HS-5 (cell line): ENCODE data around the gene FOLH1.
"Not testable (repeated sequence)": the region's sequence is repeated elsewhere in the genome, so short reads cannot be mapped to it uniquely, and the experiment has no call there.

ENCODE experiments used
- DNase-seq: peaks from one replicate; pipeline ENCODE4 v3.0.0-alpha.2; 2012; ENCODE audit warnings: low read depth

FOLH1 gene

DNA sequence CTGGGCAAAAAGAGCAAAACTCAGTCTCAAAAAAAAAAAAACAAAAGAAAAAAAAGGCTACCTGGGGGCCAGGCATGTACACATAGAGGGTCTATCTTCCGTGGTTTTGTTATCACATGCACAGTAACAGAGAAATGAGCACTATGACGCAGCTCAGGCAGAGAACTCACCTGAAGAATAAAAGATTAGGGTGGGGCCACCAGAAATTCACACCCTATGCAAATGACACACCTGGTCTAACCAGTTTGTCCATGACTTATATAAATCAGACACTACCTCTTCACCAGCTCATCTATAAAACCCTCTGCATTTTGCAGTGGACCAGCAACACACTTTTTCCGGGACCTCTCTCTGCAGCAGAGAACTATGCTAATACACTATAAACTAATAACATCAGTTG is 30.5 kb downstream of the FOLH1 start:
- not testable (repeated sequence) for DNase-seq

DNA sequence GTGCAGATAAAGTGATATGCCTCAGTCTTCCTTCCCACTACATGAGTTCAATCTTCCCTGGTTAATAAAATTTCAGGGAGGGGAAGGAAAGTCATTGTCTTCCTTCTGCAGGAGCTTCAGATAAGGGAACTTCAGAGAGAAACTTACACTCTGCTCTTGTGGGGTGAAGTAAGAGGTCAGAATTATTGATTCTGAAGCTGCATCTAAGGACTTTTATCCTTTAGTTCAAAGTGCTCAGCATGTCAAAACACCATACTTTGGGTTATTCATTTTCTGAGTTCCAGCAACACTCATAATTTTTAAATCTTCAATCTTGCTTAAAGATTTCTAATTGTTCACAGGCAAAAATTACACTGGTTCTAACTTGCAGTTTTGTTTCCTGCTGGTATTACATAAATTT is 33.0 kb downstream of the FOLH1 start:
- DNase-seq: not testable (repeated sequence)

DNA sequence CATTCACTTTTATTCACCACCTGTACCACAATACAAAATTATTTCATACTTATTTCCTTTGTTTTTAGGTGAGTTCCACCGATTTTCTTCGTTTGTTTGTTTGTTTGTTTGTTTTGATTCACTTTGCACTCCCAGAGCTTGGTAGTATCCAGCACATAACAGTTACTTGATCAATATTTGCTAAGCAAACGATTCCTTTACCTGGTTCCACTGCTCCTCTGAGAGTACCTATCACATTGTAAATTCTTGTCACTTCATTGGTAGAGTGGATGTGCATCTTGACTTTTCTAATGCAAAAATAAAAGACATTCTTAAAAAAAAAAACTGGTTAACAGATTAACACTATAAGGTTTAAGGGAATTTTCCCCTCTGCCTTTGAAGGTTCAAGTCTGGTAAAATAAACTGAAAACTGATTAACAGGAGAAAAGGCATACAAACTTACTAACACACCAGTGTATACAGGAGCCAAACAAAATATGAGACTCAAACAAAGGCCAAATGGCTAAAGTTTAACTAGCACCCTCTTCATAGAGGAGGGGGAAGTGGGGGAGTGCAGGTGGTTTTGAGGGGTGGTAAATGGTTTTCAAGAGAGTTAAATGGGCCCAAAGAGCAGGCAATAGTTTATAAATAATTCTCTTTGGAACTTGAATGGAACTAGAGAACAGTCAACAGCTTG is 33.6 kb downstream of the FOLH1 start:
- DNase-seq: not testable (repeated sequence)

DNA sequence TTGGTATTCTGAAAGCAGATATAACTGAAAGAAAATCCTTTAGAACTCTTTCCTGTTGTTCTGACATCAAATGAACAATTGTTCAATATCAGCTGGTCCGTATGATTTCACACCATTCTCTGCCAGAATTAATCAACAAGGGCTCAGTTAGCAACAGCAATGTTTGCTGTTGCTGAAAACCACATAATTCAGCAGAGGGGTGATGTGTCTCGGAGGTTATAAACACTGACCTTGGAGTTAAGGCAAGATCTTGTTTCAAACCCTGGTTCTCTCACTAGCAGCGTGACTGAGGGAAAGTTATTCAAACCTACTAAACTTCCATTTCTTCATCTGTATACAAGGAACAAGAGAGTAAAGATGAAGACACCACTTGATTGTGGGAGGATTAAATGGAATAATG is 36.8 kb downstream of the FOLH1 start:
- DNase-seq: not testable (repeated sequence)

DNA sequence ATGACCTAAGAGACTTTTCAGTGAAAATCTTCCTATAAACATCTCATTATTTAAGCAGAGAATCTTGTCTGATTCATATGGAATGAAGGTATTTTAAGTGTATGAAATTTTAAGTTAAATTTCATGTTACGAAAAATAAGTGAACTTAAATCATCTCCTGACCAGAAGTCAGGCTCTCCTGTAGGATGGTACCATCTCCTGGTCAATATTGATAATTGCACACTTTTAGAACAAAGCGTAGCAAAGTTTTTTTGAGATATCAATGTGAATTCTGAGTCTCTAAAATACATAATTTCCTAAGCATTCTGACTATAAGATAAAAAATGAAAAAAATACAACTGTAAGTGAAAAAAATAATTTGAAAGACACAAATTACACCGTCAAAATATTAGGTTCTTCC is 38.8 kb downstream of the FOLH1 start:
- DNase-seq: not testable (repeated sequence)

DNA sequence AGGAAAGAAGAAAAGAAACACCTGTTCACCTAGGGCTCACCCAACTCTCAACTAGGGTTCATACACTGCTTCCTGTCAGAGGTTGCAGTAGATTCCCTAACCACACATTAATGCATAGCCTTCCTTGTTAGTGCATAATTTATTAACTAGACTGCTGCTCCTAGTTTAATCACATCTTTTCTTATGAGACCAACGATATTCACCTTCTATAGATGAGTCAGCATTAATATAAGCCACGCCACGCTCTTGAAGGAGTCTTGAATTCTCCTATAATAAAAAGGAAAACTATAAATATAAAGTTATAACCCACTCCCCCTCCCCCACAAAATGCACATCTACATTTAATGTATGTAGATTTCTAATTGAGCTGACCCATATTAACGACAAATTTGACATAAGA is 39.4 kb downstream of the FOLH1 start:
- DNase-seq: not testable (repeated sequence)

DNA sequence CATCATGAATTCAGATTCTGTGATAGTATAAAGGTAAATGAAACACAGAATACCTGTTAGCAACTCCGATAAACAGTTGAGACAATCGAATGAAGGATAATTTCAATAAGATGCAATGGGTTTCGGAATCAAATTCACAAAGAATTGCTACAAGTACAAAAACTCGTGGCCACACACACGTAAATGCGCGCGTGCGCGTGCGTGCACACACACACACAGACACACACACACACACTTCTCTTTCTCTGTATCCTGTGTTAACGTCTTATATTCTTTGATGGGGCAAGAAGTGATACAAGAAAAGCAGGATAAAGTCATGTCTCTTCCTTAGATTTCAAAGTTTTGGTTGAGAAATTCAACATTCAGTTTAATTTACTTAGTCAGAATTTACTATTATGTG is 57.2 kb downstream of the FOLH1 start:
- no peak for DNase-seq

DNA sequence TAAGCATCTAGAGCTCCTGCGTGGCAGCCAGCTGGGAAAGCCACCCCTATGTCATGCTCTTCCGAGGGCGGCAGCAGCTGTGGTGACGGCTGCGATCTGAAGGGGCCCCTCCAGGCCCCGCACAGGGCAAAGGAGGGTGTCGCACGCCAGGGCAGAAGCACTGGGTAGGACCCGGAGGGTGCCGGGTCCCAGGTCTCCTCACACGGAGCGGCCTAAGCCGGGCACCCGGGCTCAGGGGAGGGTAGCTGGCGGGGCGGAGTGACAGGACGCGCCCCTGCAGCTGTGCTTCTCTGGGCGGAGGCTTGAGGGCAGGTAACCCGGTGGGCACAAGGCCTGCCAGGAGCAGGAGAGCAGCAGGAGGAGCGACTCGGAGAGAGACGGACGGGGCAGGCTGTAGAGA is 106.0 kb downstream of the FOLH1 start:
- not testable (repeated sequence) for DNase-seq
